ENCODE measurements around the gene SUGCT.
"Not testable (repeated sequence)": the region's sequence is repeated elsewhere in the genome, so short reads cannot be mapped to it uniquely, and the experiment has no call there.

SUGCT gene

GRCh38 chr7:40612298-40612697 is 477.5 kb downstream of the SUGCT start:
- H3K27me3 ChIP-seq (ENCODE audit: low read depth, low read length): no peaks in the 10 kb centered on the region
- H3K27ac ChIP-seq (ENCODE audit: low read length): no peak overlapping the region
- H3K36me3 ChIP-seq (ENCODE audit: control insufficient read depth in 1 of 2, insufficient read depth in 2 of 2, low read length in 2 of 2): no peaks in the 10 kb centered on the region
- H3K4me3 ChIP-seq (ENCODE audit: low read depth in 1 of 2, low read length in 2 of 2): no peak overlapping the region
- H3K9me3 ChIP-seq (ENCODE audit: control insufficient read depth in 1 of 2, low read length in 2 of 2): no peaks in the 10 kb centered on the region
- no peaks in the 10 kb centered on the region for H3K4me1 ChIP-seq (ENCODE audit: control insufficient read depth in 1 of 2, insufficient read depth in 2 of 2, low read length in 2 of 2)

- Histone ChIP-seq H3K4me1 (ENCODE audit: control insufficient read depth in 1 of 2, insufficient read depth in 2 of 2, low read length in 2 of 2) (no peaks in the 10 kb centered on the region), H3K9me3 (ENCODE audit: control insufficient read depth in 1 of 2, low read length in 2 of 2) (no peaks in the 10 kb centered on the region), H3K27ac (ENCODE audit: low read length) (no peak overlapping the region), H3K4me3 (ENCODE audit: low read depth in 1 of 2, low read length in 2 of 2) (no peak overlapping the region), H3K27me3 (ENCODE audit: low read depth, low read length) (no peaks in the 10 kb centered on the region), H3K36me3 (ENCODE audit: control insufficient read depth in 1 of 2, insufficient read depth in 2 of 2, low read length in 2 of 2) (no peaks in the 10 kb centered on the region)
Observed at GRCh38 chr7:40619647-40620046, 484.8 kb downstream of the SUGCT start.

GRCh38 chr7:40621592-40621998 is 486.8 kb downstream of the SUGCT start:
- H3K4me3 ChIP-seq (ENCODE audit: low read depth in 1 of 2, low read length in 2 of 2): no peak overlapping the region
- no peaks in the 10 kb centered on the region for H3K27me3 ChIP-seq (ENCODE audit: low read depth, low read length)
- no peak overlapping the region for H3K27ac ChIP-seq (ENCODE audit: low read length)
- no peaks in the 10 kb centered on the region for H3K4me1 ChIP-seq (ENCODE audit: control insufficient read depth in 1 of 2, insufficient read depth in 2 of 2, low read length in 2 of 2)
- H3K36me3 ChIP-seq (ENCODE audit: control insufficient read depth in 1 of 2, insufficient read depth in 2 of 2, low read length in 2 of 2): no peaks in the 10 kb centered on the region
- H3K9me3 ChIP-seq (ENCODE audit: control insufficient read depth in 1 of 2, low read length in 2 of 2): no peaks in the 10 kb centered on the region

DNA sequence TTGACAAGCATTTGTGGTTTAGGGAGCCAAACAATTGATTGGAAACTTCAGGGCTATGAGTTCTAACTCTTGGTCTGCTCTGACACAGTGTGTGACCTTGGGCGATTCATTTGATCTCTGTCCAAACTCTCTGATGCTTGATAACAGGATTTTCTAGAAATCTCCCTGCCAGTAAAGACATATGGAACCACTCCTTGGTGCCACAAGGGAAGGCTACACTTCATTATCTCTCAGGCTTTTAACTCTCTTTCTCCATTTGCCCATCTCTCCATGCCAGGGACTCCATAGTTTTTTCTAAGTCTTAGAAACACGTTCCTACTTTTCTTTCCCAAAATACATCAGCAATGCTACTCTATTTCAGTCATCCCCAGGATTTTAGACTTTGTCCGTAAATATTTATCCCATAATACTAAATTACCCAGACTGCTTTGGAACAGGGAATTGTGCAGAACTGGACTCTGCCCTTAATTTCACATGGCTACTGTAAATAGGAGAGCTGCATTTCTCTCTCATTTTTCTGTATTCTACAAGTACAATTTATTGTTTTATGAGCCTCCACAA is 488.2 kb downstream of the SUGCT start:
- no peaks in the 10 kb centered on the region for H3K27me3 ChIP-seq (ENCODE audit: low read depth, low read length)
- H3K9me3 ChIP-seq (ENCODE audit: control insufficient read depth in 1 of 2, low read length in 2 of 2): no peaks in the 10 kb centered on the region
- no peak overlapping the region for H3K4me3 ChIP-seq (ENCODE audit: low read depth in 1 of 2, low read length in 2 of 2)
- H3K4me1 ChIP-seq (ENCODE audit: control insufficient read depth in 1 of 2, insufficient read depth in 2 of 2, low read length in 2 of 2): no peaks in the 10 kb centered on the region
- H3K27ac ChIP-seq (ENCODE audit: low read length): no peak overlapping the region
- H3K36me3 ChIP-seq (ENCODE audit: control insufficient read depth in 1 of 2, insufficient read depth in 2 of 2, low read length in 2 of 2): no peaks in the 10 kb centered on the region

- Histone ChIP-seq H3K9me3 (ENCODE audit: control insufficient read depth in 1 of 2, low read length in 2 of 2) (no peaks in the 10 kb centered on the region), H3K27ac (ENCODE audit: low read length) (no peak overlapping the region), H3K27me3 (ENCODE audit: low read depth, low read length) (no peaks in the 10 kb centered on the region), H3K4me1 (ENCODE audit: control insufficient read depth in 1 of 2, insufficient read depth in 2 of 2, low read length in 2 of 2) (no peaks in the 10 kb centered on the region), H3K36me3 (ENCODE audit: control insufficient read depth in 1 of 2, insufficient read depth in 2 of 2, low read length in 2 of 2) (no peaks in the 10 kb centered on the region), H3K4me3 (ENCODE audit: low read depth in 1 of 2, low read length in 2 of 2) (no peak overlapping the region)
Observed at GRCh38 chr7:40623863-40624262, 489.1 kb downstream of the SUGCT start.

GRCh38 chr7:40627361-40627760 is 492.6 kb downstream of the SUGCT start:
- not testable (repeated sequence) for H3K4me3 ChIP-seq (ENCODE audit: low read depth in 1 of 2, low read length in 2 of 2); H3K27me3 ChIP-seq (ENCODE audit: low read depth, low read length); H3K36me3 ChIP-seq (ENCODE audit: control insufficient read depth in 1 of 2, insufficient read depth in 2 of 2, low read length in 2 of 2); H3K27ac ChIP-seq (ENCODE audit: low read length); H3K4me1 ChIP-seq (ENCODE audit: control insufficient read depth in 1 of 2, insufficient read depth in 2 of 2, low read length in 2 of 2); H3K9me3 ChIP-seq (ENCODE audit: control insufficient read depth in 1 of 2, low read length in 2 of 2)

DNA sequence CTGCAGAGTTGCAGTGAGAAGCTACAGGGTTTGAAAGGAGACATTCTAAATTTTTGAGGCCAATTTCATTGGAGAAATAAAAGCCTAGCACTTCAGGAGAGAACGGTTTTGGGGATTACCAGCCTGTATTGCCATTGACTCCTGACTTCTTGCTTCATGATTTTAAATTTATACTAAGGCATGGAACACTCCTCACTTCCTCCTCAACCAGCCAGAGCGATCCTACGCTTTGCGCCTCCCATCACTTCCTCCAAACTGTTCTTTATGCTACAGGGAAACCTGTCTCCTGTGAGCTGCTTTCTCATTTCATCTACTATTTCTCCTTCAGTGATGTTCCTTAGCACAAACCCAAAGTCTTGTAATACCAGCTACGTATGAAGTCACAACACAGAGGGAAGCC is 495.1 kb downstream of the SUGCT start:
- Histone ChIP-seq H3K36me3 (ENCODE audit: control insufficient read depth in 1 of 2, insufficient read depth in 2 of 2, low read length in 2 of 2) (no peaks in the 10 kb centered on the region), H3K4me1 (ENCODE audit: control insufficient read depth in 1 of 2, insufficient read depth in 2 of 2, low read length in 2 of 2) (no peaks in the 10 kb centered on the region), H3K27ac (ENCODE audit: low read length) (no peak overlapping the region), H3K4me3 (ENCODE audit: low read depth in 1 of 2, low read length in 2 of 2) (no peak overlapping the region), H3K9me3 (ENCODE audit: control insufficient read depth in 1 of 2, low read length in 2 of 2) (no peaks in the 10 kb centered on the region), H3K27me3 (ENCODE audit: low read depth, low read length) (no peaks in the 10 kb centered on the region)

DNA sequence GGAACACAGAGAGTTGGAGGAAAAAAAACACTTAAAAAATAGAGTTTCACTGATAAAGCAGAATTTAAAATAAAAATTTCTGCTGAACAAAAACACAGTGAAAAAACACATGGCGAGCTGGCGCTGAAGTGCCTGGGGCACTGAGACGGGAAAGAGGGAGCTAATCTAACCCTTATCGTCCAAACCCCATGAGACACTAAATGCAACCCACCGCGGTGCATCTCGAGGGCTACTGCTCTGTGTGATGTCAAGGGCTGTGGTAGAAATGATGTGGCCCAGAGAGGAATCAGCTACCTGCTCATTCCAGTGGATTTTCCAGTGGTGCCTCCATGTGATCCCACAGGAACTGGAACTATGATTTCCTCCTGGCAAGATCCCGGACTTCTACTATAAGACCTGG is 499.3 kb downstream of the SUGCT start:
- no peak overlapping the region for H3K4me3 ChIP-seq (ENCODE audit: low read depth in 1 of 2, low read length in 2 of 2)
- H3K4me1 ChIP-seq (ENCODE audit: control insufficient read depth in 1 of 2, insufficient read depth in 2 of 2, low read length in 2 of 2): no peaks in the 10 kb centered on the region
- no peak overlapping the region for H3K27ac ChIP-seq (ENCODE audit: low read length)
- H3K9me3 ChIP-seq (ENCODE audit: control insufficient read depth in 1 of 2, low read length in 2 of 2): no peaks in the 10 kb centered on the region
- no peaks in the 10 kb centered on the region for H3K36me3 ChIP-seq (ENCODE audit: control insufficient read depth in 1 of 2, insufficient read depth in 2 of 2, low read length in 2 of 2)
- no peaks in the 10 kb centered on the region for H3K27me3 ChIP-seq (ENCODE audit: low read depth, low read length)

GRCh38 chr7:40638545-40639320 is 503.9 kb downstream of the SUGCT start:
- no peaks in the 10 kb centered on the region for H3K27me3 ChIP-seq (ENCODE audit: low read depth, low read length)
- H3K9me3 ChIP-seq (ENCODE audit: control insufficient read depth in 1 of 2, low read length in 2 of 2): no peaks in the 10 kb centered on the region
- H3K27ac ChIP-seq (ENCODE audit: low read length): no peak overlapping the region
- H3K4me1 ChIP-seq (ENCODE audit: control insufficient read depth in 1 of 2, insufficient read depth in 2 of 2, low read length in 2 of 2): no peaks in the 10 kb centered on the region
- H3K36me3 ChIP-seq (ENCODE audit: control insufficient read depth in 1 of 2, insufficient read depth in 2 of 2, low read length in 2 of 2): no peaks in the 10 kb centered on the region
- H3K4me3 ChIP-seq (ENCODE audit: low read depth in 1 of 2, low read length in 2 of 2): no peak overlapping the region

DNA sequence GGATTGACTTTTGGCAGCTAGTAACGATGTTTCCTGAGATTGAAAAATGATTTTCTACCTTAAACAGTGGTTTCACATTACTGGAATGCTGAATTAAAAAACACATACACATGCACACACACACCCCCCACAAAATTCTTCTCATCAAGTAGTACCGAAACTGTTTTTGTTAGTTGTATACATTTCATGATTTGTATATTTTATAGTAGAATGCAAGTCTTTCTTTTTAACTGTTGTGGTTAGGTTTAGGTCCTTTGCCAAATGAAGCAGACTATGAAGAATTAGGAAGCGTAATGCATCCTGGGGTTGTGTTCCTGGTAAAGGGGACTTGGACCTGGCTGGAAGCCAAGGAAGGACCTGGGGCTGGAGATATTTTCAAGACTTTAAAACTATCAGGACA is 505.8 kb downstream of the SUGCT start:
- no peaks in the 10 kb centered on the region for H3K27me3 ChIP-seq (ENCODE audit: low read depth, low read length)
- H3K27ac ChIP-seq (ENCODE audit: low read length): no peak overlapping the region
- no peaks in the 10 kb centered on the region for H3K36me3 ChIP-seq (ENCODE audit: control insufficient read depth in 1 of 2, insufficient read depth in 2 of 2, low read length in 2 of 2)
- H3K9me3 ChIP-seq (ENCODE audit: control insufficient read depth in 1 of 2, low read length in 2 of 2): no peaks in the 10 kb centered on the region
- H3K4me1 ChIP-seq (ENCODE audit: control insufficient read depth in 1 of 2, insufficient read depth in 2 of 2, low read length in 2 of 2): no peaks in the 10 kb centered on the region
- no peak overlapping the region for H3K4me3 ChIP-seq (ENCODE audit: low read depth in 1 of 2, low read length in 2 of 2)

GRCh38 chr7:40641701-40642100 is 506.9 kb downstream of the SUGCT start:
- no peak overlapping the region for H3K27ac ChIP-seq (ENCODE audit: low read length)
- H3K4me1 ChIP-seq (ENCODE audit: control insufficient read depth in 1 of 2, insufficient read depth in 2 of 2, low read length in 2 of 2): no peaks in the 10 kb centered on the region
- H3K36me3 ChIP-seq (ENCODE audit: control insufficient read depth in 1 of 2, insufficient read depth in 2 of 2, low read length in 2 of 2): no peaks in the 10 kb centered on the region
- H3K27me3 ChIP-seq (ENCODE audit: low read depth, low read length): no peaks in the 10 kb centered on the region
- no peaks in the 10 kb centered on the region for H3K9me3 ChIP-seq (ENCODE audit: control insufficient read depth in 1 of 2, low read length in 2 of 2)
- no peak overlapping the region for H3K4me3 ChIP-seq (ENCODE audit: low read depth in 1 of 2, low read length in 2 of 2)

DNA sequence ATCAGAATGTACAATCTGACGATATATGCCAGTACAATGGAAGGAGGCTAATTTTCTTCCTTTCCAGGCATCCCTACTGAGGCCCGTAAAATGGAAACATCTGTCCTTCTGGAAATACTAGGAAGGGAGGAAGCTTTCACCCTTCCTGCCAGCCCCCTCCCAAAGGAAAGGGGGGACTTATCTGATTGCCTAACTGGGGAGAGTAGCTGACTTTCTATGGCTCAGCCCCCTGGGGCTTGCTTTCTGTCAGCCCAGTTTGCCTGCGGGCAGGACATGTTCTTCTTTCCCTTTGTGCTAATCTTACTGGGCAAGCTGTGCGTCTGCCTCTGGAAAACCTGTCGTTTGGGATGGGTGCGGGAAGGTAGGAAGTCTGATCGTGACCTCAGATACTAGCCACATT is 508.9 kb downstream of the SUGCT start:
- H3K27me3 ChIP-seq (ENCODE audit: low read depth, low read length): no peaks in the 10 kb centered on the region
- H3K4me1 ChIP-seq (ENCODE audit: control insufficient read depth in 1 of 2, insufficient read depth in 2 of 2, low read length in 2 of 2): no peaks in the 10 kb centered on the region
- H3K27ac ChIP-seq (ENCODE audit: low read length): no peak overlapping the region
- no peaks in the 10 kb centered on the region for H3K9me3 ChIP-seq (ENCODE audit: control insufficient read depth in 1 of 2, low read length in 2 of 2)
- H3K4me3 ChIP-seq (ENCODE audit: low read depth in 1 of 2, low read length in 2 of 2): no peak overlapping the region
- H3K36me3 ChIP-seq (ENCODE audit: control insufficient read depth in 1 of 2, insufficient read depth in 2 of 2, low read length in 2 of 2): no peaks in the 10 kb centered on the region

Data from muscle layer of duodenum (tissue), 2 donors.